Activated B cell treated with CpG ODN at 0.5 μM for 24 hours (primary cell): ENCODE data around the gene CHST10. TPM values are rescaled to one million over a fixed set of nuclear protein-coding genes. Genes with fewer than 3 reads are reported as not detected.

ENCODE experiments used
- ATAC-seq: fragments of 200-7000 bp; cut with Tn5 transposase; one replicate; pipeline ENCODE4 v1.10.0; 2021; ENCODE audit warnings: low read depth, mild to moderate bottlenecking, moderate library complexity
- CTCF ChIA-PET: fragments of 350-600 bp; sonication (Branson Sonifier 250); formaldehyde crosslinking; loops from one replicate; lab custom pipeline; 2021; ENCODE audit warnings: antibody characterized with exemption; lab: Charles Lee
- POLR2A ChIA-PET: fragments of 350-600 bp; sonication (Branson Sonifier 250); formaldehyde crosslinking; loops from one replicate; lab custom pipeline; 2021; ENCODE audit warnings: antibody characterized with exemption; lab: Charles Lee
- DNase-seq: peaks from one replicate; pipeline ENCODE4 v3.0.0; 2022
- H3K27ac Mint-ChIP-seq: one replicate; pipeline ENCODE4 v1.8.0; 2020; ENCODE audit warnings: mixed read lengths
- H3K27me3 Mint-ChIP-seq: one replicate; pipeline ENCODE4 v1.8.0; 2021; ENCODE audit warnings: mixed read lengths
- H3K36me3 Mint-ChIP-seq: one replicate; pipeline ENCODE4 v1.8.0; 2021; ENCODE audit warnings: low read depth, mixed read lengths
- H3K4me1 Mint-ChIP-seq: one replicate; pipeline ENCODE4 v1.8.0; 2021; ENCODE audit warnings: mixed read lengths
- H3K4me3 Mint-ChIP-seq: one replicate; pipeline ENCODE4 v1.8.0; 2020; ENCODE audit warnings: mild to moderate bottlenecking, mixed read lengths
- H3K9me3 Mint-ChIP-seq: one replicate; pipeline ENCODE4 v1.8.0; 2020; ENCODE audit warnings: mixed read lengths
- CTCF ChIP-seq: fragments of 200-600 bp; IDR thresholded peaks from one replicate; pipeline ENCODE4 v1.8.0; 2022; ENCODE audit warnings: antibody characterized with exemption, mild to moderate bottlenecking
- intact Hi-C: fragments of 100-400 bp; cut with micrococcal nuclease; formaldehyde crosslinking; loops from one replicate; pipeline ENCODE4 v1.15.1; 2024
- total RNA-seq: library from RNA; stranded (reverse); gene quantifications from 2 replicates; pipeline ENCODE4 v1.2.3, GENCODE V29; 2022

Gene CHST10
- total RNA-seq, 1 donor from 2014 or later, result 21.0 TPM

GRCh38 chr2:100409975-100410647, 7.4 kb downstream of the CHST10 start:
- Mint-ChIP-seq H3K27ac (no peak overlapping the region), H3K4me1 (peaks cover 3% of the 10 kb centered on the region), H3K36me3 (peaks cover 33% of the 10 kb centered on the region), H3K27me3 (no peaks in the 10 kb centered on the region), H3K4me3 (no peak overlapping the region), H3K9me3 (no peaks in the 10 kb centered on the region)
- no peak for TF ChIP-seq CTCF
- POLR2A ChIA-PET, result no interaction called here
- CTCF ChIA-PET, result no interaction called here
- no peak for DNase-seq
- ATAC-seq, result no peak
- intact Hi-C loops, result no loop called here

- Mint-ChIP-seq H3K36me3 (peaks cover 35% of the 10 kb centered on the region), H3K4me1 (no peaks in the 10 kb centered on the region), H3K4me3 (no peak overlapping the region), H3K27ac (no peak overlapping the region), H3K9me3 (no peaks in the 10 kb centered on the region), H3K27me3 (no peaks in the 10 kb centered on the region)
- ATAC-seq, result no peak
- POLR2A ChIA-PET, result no interaction called here
- DNase-seq, result no peak
- no peak for TF ChIP-seq CTCF
- intact Hi-C loops, result no loop called here
- CTCF ChIA-PET, result no interaction called here
Measured at GRCh38 chr2:100409461-100409860, 8.0 kb downstream of the CHST10 start.

- no peaks in the 10 kb centered on the region for H3K9me3 Mint-ChIP-seq
- no peaks in the 10 kb centered on the region for H3K27me3 Mint-ChIP-seq
- no peak for TF ChIP-seq CTCF
- DNase-seq (no peak), ATAC-seq (no peak)
- no peaks in the 10 kb centered on the region for H3K4me1 Mint-ChIP-seq
- H3K4me3 Mint-ChIP-seq, result no peak overlapping the region
- intact Hi-C loops, result no loop called here
- POLR2A ChIA-PET, result no interaction called here
- CTCF ChIA-PET, result no interaction called here
- H3K27ac Mint-ChIP-seq, result no peak overlapping the region
- H3K36me3 Mint-ChIP-seq, result peaks cover 37% of the 10 kb centered on the region
Measured at GRCh38 chr2:100408941-100409340, 8.5 kb downstream of the CHST10 start.

GRCh38 chr2:100408104-100408503, 9.4 kb downstream of the CHST10 start:
- ATAC-seq, result no peak
- intact Hi-C loops, result no loop called here
- Mint-ChIP-seq H3K36me3 (peaks cover 33% of the 10 kb centered on the region), H3K4me3 (no peak overlapping the region), H3K27me3 (no peaks in the 10 kb centered on the region), H3K4me1 (no peaks in the 10 kb centered on the region), H3K27ac (no peak overlapping the region), H3K9me3 (no peaks in the 10 kb centered on the region)
- ChIA-PET CTCF (no interaction called here), POLR2A (no interaction called here)
- DNase-seq, result no peak
- no peak for TF ChIP-seq CTCF

- peaks cover 37% of the 10 kb centered on the region for H3K36me3 Mint-ChIP-seq
- POLR2A ChIA-PET, result no interaction called here
- no peak for TF ChIP-seq CTCF
- DNase-seq, result no peak
- H3K27me3 Mint-ChIP-seq, result no peaks in the 10 kb centered on the region
- CTCF ChIA-PET, result no interaction called here
- no peak overlapping the region for H3K4me3 Mint-ChIP-seq
- no peaks in the 10 kb centered on the region for H3K4me1 Mint-ChIP-seq
- ATAC-seq, result no peak
- H3K9me3 Mint-ChIP-seq, result no peaks in the 10 kb centered on the region
- intact Hi-C loops, result no loop called here
- no peak overlapping the region for H3K27ac Mint-ChIP-seq
Measured at GRCh38 chr2:100407563-100407962, 9.9 kb downstream of the CHST10 start.
